HG02678 (cell line): ENCODE results near the gene RASGRP3.
A peak's percentile ranks its signal among the peaks of the same experiment; 100 is the strongest.
"Not testable (repeated sequence)": the region's sequence is repeated elsewhere in the genome, so short reads cannot be mapped to it uniquely, and the experiment has no call there.

Source experiments
- ATAC-seq: cut with Tn5 transposase; IDR thresholded peaks from one replicate; pipeline ENCODE4 v1.9.1; 2021; ENCODE audit warnings: mild to moderate bottlenecking, moderate library complexity; ENCODE audit not compliant: unreplicated experiment

The RASGRP3 gene

DNA sequence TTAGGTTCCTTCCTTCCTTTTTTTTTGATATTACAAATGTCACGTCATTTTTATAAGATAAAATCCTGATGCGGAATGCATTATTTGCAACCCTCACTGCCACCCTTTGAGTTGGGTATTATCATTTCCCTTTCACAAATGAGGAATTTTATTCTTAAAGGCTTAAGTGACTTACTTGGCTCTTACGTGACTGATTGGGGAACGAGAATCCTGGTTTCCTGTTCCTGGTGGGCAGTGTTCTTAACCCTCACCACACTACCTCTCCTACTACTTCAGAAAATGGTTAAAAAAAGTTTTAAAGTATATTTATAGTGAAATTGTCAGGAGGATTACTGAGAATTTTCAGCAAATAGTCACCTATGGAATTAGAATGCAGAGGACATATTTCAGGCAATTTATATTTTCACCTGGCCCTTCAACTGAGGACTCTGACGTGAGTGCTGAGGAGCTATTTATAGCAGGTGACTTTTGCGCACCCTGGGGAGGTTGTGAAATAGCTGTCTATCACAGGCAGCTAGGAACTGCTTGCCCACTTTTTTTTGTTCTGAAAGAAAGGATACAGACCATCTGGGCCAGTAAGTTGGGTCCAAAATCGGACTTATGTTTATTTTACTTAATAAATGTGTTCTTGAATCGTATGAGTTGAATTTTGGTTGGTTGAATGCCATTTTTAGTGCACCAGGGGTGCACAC lies 18.7 kb upstream of the RASGRP3 start:
- ATAC-seq = peak; percentile 96

DNA sequence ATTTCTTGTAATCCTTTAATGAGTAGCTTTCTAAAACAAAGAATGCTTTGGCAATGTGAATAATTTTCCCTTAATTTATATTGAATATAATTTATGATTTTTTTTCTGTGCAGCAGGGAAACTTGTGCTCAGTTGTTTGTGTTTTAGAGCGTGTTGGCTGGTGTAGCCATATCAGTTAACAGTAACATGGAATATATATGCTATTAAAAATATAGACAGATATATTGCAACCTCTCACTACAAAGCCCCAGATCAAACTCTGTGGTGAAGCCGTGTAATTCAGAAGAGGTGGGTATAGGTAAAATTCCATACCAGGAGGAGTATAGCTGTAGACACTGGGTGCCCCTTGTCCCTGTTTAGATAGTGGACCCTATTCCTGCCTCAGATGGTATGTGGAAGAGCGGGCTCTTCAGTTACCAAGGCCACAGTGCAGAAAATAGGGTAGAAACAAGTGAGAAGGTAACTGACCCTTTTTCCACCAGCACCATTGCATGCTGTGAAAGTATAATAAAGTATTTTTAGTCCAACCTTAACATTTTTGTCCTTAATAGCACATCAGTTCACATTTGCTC lies 18.1 kb upstream of the RASGRP3 start:
- no peak for ATAC-seq

DNA sequence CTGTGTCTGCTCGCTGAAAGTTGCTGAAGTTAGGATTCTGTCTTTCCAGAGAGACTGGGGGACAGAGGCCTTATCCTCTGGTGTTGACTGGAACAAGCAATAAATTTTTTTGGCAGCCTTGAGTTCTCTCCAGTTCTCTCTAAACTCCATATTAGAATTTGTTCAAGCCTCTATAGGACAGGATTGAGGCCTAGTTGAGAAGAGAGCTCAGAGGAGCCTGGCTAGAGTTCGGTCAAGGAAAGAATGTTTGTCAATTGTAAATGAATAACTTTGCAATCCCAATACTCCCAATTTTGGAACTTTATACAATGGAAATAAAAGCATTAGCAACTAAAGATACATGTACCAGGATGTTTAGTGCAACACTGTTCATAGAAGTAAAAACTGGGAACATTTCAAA lies 16.7 kb upstream of the RASGRP3 start:
- ATAC-seq = no peak

DNA sequence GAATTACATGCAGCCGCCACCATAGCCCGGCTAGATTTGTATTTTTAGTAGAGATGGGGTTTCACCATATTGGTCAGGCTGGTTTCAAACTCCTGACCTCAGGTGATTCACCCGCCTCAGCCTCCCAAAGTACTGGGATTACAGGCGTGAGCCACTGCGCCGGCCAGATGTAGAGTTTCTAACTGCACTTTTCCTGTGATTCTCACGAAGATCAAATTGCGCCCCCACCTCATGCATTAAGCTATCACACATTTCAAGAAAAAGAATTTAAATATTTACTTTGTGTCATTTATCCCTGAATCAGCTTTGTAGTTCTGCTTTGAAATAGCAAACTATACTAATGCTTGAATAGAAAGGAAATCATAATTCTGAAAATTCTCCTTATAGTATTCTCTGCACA lies 13.9 kb upstream of the RASGRP3 start:
- not testable (repeated sequence) for ATAC-seq

DNA sequence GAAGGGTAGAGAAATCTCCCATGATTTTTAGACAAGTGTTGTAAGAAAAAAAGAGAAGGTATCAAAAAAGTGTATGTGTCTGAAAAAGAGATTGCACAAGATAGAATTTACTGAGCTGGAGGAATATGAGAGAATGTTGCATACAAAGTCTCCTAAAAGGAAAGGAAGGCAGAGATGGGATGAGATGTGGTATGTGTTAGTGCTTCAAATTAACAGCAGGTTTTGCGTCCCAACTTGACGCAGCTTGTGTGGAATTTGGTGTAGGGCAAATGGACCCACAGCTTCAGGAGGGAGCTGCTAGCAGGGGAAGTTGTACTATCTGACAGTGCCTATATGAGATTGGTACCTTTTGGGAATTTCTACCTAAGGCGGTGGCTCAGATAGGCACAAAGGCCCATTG lies 9.0 kb upstream of the RASGRP3 start:
- ATAC-seq = no peak

DNA sequence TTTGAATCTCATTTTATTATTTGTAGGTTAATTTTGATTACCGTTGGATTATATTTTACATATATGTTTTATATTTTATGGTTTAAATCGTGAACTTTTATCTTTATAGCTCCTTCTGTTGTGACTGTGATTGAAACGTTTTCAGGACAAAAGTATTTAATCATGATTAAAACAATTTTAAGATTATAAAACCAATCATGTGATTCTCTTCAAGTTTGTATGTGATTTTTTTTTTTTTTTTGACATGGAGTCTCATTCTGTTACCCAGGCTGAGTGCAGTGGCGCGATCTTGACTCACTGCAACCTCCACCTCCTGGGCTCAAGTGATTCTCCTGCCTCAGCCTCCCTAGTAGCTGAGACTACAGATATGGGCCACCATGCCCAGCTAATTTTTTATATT lies 7.2 kb upstream of the RASGRP3 start:
- no peak for ATAC-seq

DNA sequence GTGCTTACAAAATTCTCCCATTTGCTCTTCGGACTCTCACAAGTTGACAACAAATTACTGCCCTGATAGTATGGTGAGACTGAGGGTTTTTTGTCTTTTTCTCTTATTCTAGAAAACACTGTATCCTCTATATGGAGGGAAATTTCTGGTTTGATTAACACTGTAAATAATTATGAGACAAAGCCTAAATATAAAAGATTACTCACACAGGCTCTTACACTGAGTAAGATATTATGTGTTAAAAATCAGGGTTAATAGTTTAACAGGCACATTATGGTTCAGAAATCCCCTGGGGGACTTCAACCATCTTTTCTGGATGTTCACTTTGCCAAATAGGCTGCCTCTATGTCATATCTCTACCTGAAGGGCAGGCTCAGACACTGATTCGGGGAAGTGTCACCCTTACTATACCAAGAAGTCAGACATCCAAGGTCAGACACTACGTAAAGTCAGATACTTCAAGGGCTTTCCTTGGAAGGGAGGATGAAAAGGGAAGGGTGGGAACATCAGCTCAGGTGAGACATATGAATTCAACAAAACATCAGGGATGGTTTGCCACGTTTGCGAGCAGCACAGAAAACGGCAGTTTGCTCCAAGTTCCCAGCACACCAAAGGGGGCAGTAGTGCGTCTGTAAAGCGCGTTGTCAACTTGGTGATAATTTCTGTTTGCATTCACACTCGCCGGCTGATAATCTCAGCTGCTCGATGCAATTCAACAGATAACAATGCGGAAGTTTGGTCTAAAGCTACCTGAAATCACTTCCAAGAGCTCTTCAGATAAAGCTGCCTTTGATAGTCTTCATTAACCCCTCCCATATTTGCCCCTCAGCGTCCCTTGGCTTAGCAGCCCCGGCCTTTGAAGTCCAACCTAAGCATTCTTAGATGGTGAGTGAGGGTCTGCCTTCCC lies 972 bp upstream of the RASGRP3 start:
- ATAC-seq = peak; percentile 40

DNA sequence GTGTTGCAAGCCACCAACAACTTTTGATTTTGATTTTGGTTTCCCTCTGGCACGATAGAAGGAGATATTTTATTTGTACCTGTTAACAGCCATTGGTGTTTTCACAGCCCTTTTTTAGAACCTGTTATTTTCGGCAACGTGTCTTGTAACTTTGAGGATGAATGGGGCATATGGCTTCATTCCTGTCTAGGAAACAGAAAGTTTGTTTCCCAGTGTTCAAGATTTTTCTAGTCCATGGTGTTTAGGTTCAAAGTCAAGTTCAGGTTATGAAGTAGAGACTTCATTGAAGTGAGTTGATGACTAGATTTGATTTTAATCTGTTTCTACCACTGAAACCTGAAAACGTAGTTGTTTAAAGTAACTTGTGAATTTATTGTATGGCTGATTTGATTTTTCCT lies 343 bp downstream of the RASGRP3 start:
- no peak for ATAC-seq

DNA sequence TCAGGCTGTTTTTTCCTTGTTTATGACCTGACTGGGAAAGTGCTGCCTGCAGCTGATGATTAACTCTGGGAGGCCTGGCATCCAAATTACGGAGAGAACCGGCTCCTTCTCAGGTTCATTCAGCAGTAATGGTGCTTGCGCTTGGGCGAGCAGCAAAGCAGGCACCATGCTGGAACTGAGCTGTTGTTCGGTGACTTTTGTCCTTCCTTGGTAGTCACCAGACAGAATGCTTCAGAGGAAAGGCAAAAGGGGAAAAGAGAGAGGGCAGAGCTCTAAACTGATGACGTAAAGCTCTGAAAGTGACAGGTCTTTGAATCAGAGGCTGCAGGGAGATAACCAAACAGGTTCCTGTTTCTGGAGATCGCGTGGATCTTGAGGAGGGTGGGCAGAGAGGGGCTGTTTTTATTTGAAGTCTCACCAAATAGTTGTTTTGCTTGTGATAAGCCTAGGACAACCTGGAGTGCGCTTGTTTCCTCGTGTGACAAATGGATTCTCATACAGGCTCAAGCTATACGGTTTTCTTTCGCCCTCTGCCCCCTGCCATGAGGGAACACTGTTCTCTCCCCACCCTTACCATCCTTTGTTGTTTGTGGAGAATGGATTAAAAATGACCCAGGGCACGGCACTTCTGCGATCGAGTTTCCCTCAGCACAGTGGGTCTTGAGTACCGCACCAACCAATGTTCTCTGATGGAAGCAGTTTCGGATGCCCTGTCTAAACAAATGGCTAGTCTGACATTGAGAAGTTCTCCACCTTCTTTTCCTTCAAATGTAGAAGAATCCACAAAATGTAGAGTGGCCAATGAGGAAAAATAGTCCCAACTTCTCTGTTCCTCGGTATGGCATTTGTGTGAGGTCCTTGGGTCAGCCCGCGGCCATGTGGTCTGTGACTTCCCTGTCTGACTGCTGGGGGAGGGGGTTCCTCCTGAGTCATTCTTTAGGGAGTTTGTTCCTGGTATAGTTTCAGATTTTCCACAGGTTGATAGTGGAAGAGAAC lies 1.3 kb downstream of the RASGRP3 start:
- ATAC-seq = peak; percentile 27

DNA sequence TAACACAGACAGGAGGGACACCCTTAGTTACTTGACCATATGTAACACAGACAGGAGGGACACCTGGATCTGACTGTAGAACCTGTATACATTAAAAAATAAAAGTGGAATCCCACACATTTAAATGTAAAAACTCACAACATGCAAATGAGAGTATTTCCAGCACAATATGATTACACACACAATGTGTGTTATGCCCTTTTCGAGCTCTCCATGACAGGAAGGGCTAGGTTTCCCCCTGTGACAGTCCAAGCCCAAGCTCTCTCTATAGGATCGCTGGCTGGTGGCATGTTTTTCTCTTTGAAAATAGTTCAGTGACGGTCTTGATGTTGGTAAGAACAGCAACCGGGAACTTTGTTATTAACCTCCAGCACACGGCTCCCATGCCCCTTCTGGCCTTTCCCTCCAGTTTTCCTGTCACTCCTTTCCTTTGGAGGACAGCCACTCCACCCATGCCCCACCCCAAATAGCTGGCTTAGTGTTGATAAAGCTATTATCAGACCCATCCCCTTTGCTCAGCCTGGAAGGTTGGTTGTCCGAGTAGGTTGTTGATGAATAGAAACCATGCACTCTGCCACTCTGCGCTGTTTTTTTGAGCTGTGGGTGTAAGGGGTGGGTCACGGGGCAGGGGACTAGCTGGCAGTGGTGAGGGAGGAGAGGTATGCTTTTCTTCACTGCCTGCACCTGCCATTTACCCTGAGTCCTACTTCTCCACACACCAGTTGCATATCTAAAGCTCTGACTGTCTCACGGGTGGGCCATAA lies 2.7 kb downstream of the RASGRP3 start:
- ATAC-seq = no peak

DNA sequence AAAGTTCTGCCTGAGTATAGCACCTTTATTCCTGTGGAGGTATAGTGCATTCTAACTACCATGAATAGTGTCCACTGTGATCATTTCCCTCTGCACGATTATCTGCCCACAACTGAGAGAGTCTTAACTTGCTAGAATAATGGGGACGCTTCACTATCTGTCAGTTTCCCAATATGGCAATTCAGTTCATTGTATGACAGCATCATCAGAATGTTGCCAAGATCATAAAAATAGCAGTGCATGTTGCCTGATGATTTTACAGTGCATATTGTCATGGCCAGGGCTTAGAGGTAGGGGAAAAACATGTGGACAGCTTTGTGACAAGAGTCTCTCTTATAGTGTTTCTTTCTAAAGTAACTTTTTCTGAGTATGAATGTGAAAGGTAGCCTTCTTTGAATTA lies 6.1 kb downstream of the RASGRP3 start:
- no peak for ATAC-seq

DNA sequence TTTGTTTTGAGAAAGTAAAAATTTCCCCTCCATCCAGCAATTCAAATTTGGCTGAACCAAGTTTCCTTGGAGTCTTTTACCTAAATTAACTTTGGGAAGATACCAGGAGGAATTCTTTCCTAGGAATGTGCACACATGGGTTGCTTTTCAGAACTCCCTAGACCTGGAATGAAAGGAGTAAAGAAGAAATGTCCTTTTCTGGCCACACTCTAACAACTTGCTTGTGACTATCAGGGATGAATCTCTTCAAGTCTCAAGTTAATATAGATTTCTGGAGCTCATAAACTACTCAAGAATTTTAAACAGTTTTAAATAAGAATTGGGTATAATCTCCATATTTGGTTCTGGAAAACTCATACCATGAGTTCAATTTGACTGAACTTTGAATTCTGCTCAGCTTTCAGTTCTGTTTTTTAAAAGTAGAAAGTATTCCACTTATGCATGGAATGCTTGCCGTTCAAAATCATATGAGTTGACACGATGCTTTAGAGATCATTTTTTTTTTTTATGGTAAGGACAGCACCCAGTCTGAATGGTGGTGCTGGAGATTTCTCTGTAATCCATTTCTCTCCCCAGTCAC lies 7.7 kb downstream of the RASGRP3 start:
- ATAC-seq = peak; percentile 16

DNA sequence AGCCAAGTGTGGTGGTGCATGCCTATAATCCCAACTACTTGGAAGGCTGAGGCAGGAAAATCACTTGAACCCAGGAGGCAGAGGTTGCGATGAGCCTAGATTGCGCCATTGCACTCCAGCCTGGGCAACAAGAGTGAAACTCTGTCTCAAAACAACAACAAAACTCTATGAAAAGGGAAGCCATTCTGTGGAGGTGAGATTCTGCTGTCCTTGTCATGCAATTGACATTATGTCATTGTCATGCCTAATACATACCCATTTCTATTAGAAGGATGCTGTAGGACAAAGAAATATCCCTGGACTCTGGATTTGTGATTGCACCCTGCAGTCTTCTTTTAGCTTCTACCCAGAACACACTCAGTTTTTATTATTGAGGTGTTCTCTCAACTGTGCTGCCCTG lies 8.6 kb downstream of the RASGRP3 start:
- ATAC-seq = no peak

DNA sequence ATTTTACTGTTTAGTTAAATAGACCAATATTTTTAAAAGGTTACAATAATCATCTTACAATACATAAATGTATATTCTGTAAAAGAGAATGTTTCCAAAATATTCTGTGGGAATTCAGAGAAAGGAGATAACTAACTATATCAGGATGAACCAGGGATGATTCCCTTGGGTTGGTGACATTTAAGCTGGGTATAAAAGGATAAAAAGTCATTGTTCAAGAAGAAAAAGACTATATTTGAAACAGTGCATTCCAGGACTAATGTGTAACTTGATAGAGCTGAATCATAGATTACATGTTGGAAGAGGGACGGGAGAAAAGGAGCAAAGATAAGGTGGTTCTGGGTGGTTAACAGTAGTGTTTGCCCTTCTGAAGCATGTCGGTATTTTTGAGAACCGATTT lies 10.1 kb downstream of the RASGRP3 start:
- ATAC-seq = no peak

DNA sequence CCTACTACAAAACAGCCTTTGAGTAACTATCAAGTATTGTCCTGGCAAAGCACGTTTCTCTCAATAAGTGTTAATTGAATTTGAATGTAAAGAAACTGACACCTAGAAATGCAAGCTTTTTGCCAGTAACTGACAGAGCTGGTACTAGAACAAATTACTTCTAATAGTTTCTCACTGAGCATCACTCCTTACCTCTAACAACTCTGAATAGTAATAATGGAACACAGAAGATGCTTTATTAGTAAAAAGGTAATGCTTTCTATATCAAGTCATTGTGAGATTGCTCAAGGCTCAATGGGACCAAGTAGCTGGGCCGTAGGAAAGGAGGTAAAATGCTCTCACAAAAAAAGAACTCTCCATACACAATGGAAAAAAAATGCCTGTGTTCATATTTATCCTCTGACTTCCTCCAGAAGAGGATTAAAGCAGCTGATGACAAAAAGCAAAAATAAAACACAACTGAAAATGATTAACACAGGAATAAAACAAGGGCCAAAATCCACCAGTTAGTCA lies 11.8 kb downstream of the RASGRP3 start:
- ATAC-seq = peak; percentile 34

DNA sequence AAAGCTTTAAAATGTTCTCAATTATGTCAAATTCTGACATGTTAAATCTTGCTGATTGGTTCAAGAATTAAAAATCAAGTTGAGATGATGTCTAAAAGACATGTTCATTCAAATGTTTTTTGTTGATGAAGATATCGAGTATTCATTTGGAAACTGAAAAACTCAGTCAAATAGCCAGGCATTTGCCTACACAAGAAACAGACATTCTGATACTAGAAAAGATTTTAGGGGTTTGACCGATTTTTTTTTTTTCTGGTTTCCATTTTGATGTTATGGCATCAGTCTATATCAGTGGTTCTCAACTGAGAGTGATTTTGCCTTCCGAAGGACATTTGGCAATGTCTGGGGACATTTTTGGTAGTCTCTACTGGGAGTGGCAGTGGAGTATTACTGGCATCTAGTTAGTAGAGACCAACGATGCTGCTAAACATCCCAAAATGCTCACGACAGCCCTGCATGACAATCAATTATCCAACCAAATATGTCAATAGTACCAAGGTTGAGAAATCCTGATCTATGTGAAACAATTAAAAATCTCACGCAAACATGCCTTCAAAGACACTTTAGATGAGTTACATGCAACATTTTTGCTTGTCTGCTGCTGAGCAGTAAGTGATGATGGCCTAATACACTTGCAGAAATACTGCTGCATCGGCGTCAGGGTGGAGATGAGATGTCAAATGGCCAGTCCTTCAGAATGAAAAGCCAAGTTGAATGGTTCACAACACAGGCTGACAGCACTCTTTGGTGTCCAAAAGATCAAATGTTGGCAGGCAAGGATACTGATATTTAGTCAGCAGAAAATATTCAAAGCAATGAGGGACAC lies 12.5 kb downstream of the RASGRP3 start:
- ATAC-seq = peak; percentile 58

DNA sequence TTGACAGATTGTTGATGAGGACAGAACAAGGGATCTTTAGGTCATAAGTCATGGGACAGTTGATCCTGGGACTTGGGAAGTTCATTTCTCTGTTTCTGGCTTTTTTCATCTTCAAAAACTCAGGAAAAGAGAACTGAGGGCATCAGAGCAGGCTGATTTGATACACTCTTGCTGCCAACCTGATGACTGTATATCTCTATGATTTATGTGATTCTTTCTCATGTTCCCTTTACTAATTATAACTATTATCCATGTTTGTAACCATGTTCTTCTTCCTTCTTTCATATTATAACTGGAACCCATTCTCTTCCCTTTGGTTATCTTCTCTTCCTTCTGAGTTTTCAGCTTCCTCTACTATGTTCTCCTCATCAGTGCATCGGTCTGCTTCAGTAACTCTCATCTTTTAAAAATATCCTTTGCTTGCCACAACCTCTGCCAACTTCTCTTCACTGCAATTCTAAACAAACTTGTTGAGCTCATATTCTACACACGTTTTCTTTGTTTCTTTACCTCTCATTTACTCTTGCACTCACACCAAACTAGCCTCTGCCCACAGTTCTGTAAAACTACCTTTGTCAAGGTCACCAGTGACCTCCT lies 13.5 kb downstream of the RASGRP3 start:
- no peak for ATAC-seq

DNA sequence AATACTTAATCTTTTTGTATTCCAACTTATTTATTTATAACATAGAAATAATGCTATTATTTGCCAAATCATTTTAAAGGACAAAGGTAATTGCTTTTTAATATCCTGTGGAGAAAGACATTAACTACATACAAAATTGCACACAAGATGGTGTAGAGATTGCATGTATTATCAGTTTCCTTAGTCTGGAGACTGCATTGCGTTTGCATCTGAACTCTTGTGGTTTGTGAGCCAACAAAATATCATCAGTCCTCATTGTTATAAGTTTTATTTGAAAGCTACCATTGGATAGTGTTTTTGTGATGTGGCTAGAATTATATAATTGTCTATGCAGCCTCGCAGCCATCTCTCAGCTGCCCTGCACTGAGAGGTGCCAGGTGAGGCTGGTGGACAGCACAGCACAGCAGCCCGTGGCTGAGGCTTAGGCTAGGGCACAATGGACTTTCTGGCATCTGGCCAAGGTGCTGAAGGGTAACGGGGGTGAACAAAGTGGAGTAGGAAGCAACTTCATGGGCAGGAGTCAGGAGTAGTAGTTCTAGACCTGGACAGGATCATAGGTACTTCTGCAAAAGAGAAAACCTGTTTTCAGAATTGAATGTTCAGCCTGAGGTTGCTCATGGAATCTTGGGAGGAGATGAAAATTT lies 15.1 kb downstream of the RASGRP3 start:
- no peak for ATAC-seq
